SK-N-SH (cell line): ENCODE measurements around the gene MAPK8IP3. TPM values are rescaled to one million over a fixed set of nuclear protein-coding genes. Genes with fewer than 3 reads are reported as not detected.

ENCODE experiments used
- CTCF ChIA-PET: fragments of 300-600, 350-600 bp; formaldehyde crosslinking; extraction: SDS; loops from one replicate; lab custom pipeline; 2021; lab: Yijun Ruan, JAX
- POLR2A ChIA-PET: fragments of 350-600 bp; sonication (Branson Sonifier 250); formaldehyde crosslinking; extraction: SDS; loops from one replicate; lab custom pipeline; 2020; ENCODE audit warnings: antibody characterized with exemption, inconsistent platforms; lab: Yijun Ruan, JAX
- DNase-seq: peaks from one replicate; pipeline ENCODE4 v3.0.0; 2012
- H2AFZ ChIP-seq: fragments of 200-600 bp; sonication (generic); 2 replicates; pipeline ENCODE4 v1.8.1; 2016; ENCODE audit warnings: antibody characterized with exemption, mild to moderate bottlenecking, low read depth
- H3F3A ChIP-seq: fragments of 200-600 bp; sonication (generic); replicated peaks from 2 replicates; pipeline ENCODE3; 2016; ENCODE audit warnings: antibody characterized with exemption, mild to moderate bottlenecking; ENCODE audit not compliant: insufficient read depth
- H3K27ac ChIP-seq, 2 experiments: fragments of 200-500 bp in 1 of 2; fragments of 200-600 bp in 1 of 2; sonication (Bioruptor generic) in 1 of 2; sonication (generic), shearing (Covaris generic) in 1 of 2; 2 replicates each; pipeline versions ENCODE4 v1.5.1 to v1.6.1; 2014 to 2016; ENCODE audit warnings: low read depth in 2 of 2, inconsistent platforms in 1 of 2, low read length in 1 of 2, mild to moderate bottlenecking in 1 of 2, mixed read lengths in 1 of 2
- H3K27me3 ChIP-seq: fragments of 200-600 bp; sonication (generic), shearing (Covaris generic); 2 replicates; pipeline ENCODE4 v1.6.1; 2016; ENCODE audit warnings: mixed run types; ENCODE audit not compliant: insufficient read depth
- H3K36me3 ChIP-seq, 2 experiments: fragments of 200-500 bp in 1 of 2; fragments of 200-600 bp in 1 of 2; sonication (Bioruptor generic) in 1 of 2; sonication (generic) in 1 of 2; replicated peaks in 1 of 2; 2 replicates each; pipeline versions ENCODE3 to v1.5.1; 2014 to 2016; ENCODE audit warnings: low read length in 1 of 2, mild to moderate bottlenecking in 1 of 2; ENCODE audit not compliant: insufficient read depth in 2 of 2, control insufficient read depth in 1 of 2
- H3K4me1 ChIP-seq, 2 experiments: fragments of 200-500 bp in 1 of 2; fragments of 200-600 bp in 1 of 2; sonication (Bioruptor generic) in 1 of 2; sonication (generic), shearing (Covaris generic) in 1 of 2; 2 replicates each; pipeline versions ENCODE4 v1.5.1 to v1.6.1; 2014 to 2016; ENCODE audit warnings: low read depth in 1 of 2, low read length in 1 of 2, mixed run types in 1 of 2; ENCODE audit not compliant: insufficient read depth in 2 of 2, control insufficient read depth in 1 of 2
- H3K4me2 ChIP-seq: fragments of 200-600 bp; sonication (generic), shearing (Covaris generic); 2 replicates; pipeline ENCODE4 v1.6.1; 2017; ENCODE audit warnings: mixed run types
- H3K4me3 ChIP-seq, 2 experiments: fragments of 200-500 bp in 1 of 2; fragments of 200-600 bp in 1 of 2; sonication (Bioruptor generic) in 1 of 2; sonication (generic), shearing (Covaris generic) in 1 of 2; 2 replicates each; pipeline versions ENCODE4 v1.5.1 to v1.8.1; 2014 to 2016; ENCODE audit warnings: low read depth in 2 of 2, inconsistent platforms in 1 of 2, low read length in 1 of 2, mild to moderate bottlenecking in 1 of 2, mixed read lengths in 1 of 2, moderate library complexity in 1 of 2
- H3K79me2 ChIP-seq: fragments of 200-600 bp; sonication (generic); 2 replicates; pipeline ENCODE4 v1.8.1; 2017; ENCODE audit warnings: mild to moderate bottlenecking; ENCODE audit not compliant: insufficient read depth
- H3K9ac ChIP-seq: fragments of 200-600 bp; sonication (generic); 2 replicates; pipeline ENCODE4 v1.6.1; 2017; ENCODE audit warnings: mixed run types
- H3K9me2 ChIP-seq: fragments of 200-600 bp; sonication (generic); 2 replicates; pipeline ENCODE4 v1.6.1; 2017; ENCODE audit warnings: mixed run types
- H3K9me3 ChIP-seq: fragments of 200-600 bp; sonication (generic); 2 replicates; pipeline ENCODE4 v1.6.1; 2017; ENCODE audit warnings: mixed run types, mild to moderate bottlenecking, moderate library complexity
- H4K20me1 ChIP-seq: fragments of 200-600 bp; sonication (generic); 2 replicates; pipeline ENCODE4 v1.6.1; 2017; ENCODE audit warnings: mild to moderate bottlenecking, mixed run types; ENCODE audit not compliant: insufficient read depth
- CHD2 ChIP-seq: fragments of 150-350 bp; IDR thresholded peaks from 2 replicates; pipeline ENCODE4 v1.6.1; 2018; ENCODE audit warnings: low read length; ENCODE audit not compliant: partially characterized antibody
- FOXJ3 ChIP-seq: sonication (generic); formaldehyde crosslinking; IDR thresholded peaks from 2 replicates; pipeline ENCODE4 v1.5.1; 2020; ENCODE audit warnings: mild to moderate bottlenecking, missing genetic modification reagents
- GATA2 ChIP-seq: sonication (generic); formaldehyde crosslinking; IDR thresholded peaks from 2 replicates; pipeline ENCODE4 v1.5.0; 2020; ENCODE audit warnings: mild to moderate bottlenecking, missing genetic modification reagents
- JUND ChIP-seq: IDR thresholded peaks from 2 replicates; pipeline ENCODE4 v1.4.0; 2012
- NFIC ChIP-seq: IDR thresholded peaks from 2 replicates; pipeline ENCODE4 v1.4.0; 2012; ENCODE audit warnings: borderline replicate concordance
- RAD21 ChIP-seq: IDR thresholded peaks from 2 replicates; pipeline ENCODE4 v1.6.1; 2012; ENCODE audit warnings: mild to moderate bottlenecking, low read length
- RCOR1 ChIP-seq: fragments of 150-350 bp; IDR thresholded peaks from 2 replicates; pipeline ENCODE4 v1.6.1; 2017; ENCODE audit warnings: antibody characterized with exemption, low read length
- RFX5 ChIP-seq: IDR thresholded peaks from 2 replicates; pipeline ENCODE4 v1.6.1; 2012; ENCODE audit warnings: mild to moderate bottlenecking, improper control_type of control experiment, low read length
- RXRA ChIP-seq: IDR thresholded peaks from 2 replicates; pipeline ENCODE4 v1.4.0; 2012; ENCODE audit warnings: low read depth, mild to moderate bottlenecking, borderline replicate concordance
- SMC3 ChIP-seq: IDR thresholded peaks from 2 replicates; pipeline ENCODE4 v1.6.1; 2012; ENCODE audit warnings: low read depth, low read length, improper control_type of control experiment
- TCF12 ChIP-seq: IDR thresholded peaks from 2 replicates; pipeline ENCODE4 v1.4.0; 2012
- TEAD4 ChIP-seq: IDR thresholded peaks from 2 replicates; pipeline ENCODE4 v1.4.0; 2012; ENCODE audit warnings: mild to moderate bottlenecking, borderline replicate concordance; ENCODE audit not compliant: insufficient read depth
- YY1 ChIP-seq: IDR thresholded peaks from 2 replicates; pipeline ENCODE4 v1.4.0; 2012; ENCODE audit warnings: low read depth, mild to moderate bottlenecking
- WGBS: methylation state at CpG from one replicate; pipeline ENCODE4 v1.1.6; 2017; ENCODE audit warnings: low lambda C conversion rate; 5-methylcytosine and 5-hydroxymethylcytosine counted together
- polyA plus RNA-seq, 3 experiments: library from polyadenylated mRNA; depleted of rRNA; stranded (reverse); fragments of >200 nt; gene quantifications; 2 replicates each; pipeline ENCODE4 v1.2.3, GENCODE V29; 2012
- TF ChIP-seq, protein P1 (sequence below): fragments of 150-350 bp; IDR thresholded peaks from 2 replicates; pipeline ENCODE4 v1.6.1; 2016; ENCODE audit warnings: mild to moderate bottlenecking, low read depth, low read length
- TF ChIP-seq, protein P2 (sequence below): fragments of 200-600 bp; sonication (generic); IDR thresholded peaks from 2 replicates; pipeline ENCODE4 v1.6.1; 2017; ENCODE audit warnings: antibody characterized with exemption, mild to moderate bottlenecking, moderate library complexity
- TF ChIP-seq, protein P3 (sequence below): IDR thresholded peaks from 2 replicates; pipeline ENCODE4 v1.6.1; 2012; ENCODE audit warnings: mild to moderate bottlenecking, low read depth, low read length, moderate library complexity

Gene MAPK8IP3
- polyA plus RNA-seq, 1 of the 3 experiments (the other 2 are of a cell fraction): 57.3 TPM

DNA sequence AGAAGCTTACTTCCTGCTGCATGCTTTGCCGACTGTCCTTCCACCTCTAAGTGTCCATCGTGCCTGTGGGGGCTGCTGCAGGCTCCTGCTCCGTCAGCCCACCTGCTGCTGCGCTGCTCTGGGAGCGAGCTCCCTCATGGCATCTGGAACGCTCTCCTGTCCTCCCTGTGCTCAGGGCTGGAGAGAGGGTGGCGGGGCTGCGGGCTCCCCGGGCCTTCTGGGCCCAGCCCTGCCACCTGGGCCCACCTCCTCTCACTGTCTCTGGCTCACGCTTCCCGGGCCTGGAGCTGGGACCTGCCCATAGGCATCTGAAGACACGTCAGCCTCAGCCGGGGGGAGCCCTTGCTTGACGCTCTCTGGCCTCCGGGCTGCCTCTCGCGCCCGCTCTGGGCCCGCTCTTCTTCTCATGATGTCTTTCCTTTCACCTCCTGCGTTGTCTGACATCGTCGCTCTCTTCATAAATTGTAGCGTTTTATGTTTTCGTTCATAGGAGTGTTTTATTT is 38.4 kb downstream of the MAPK8IP3 start (continued):
- TF ChIP-seq, protein P1, sequence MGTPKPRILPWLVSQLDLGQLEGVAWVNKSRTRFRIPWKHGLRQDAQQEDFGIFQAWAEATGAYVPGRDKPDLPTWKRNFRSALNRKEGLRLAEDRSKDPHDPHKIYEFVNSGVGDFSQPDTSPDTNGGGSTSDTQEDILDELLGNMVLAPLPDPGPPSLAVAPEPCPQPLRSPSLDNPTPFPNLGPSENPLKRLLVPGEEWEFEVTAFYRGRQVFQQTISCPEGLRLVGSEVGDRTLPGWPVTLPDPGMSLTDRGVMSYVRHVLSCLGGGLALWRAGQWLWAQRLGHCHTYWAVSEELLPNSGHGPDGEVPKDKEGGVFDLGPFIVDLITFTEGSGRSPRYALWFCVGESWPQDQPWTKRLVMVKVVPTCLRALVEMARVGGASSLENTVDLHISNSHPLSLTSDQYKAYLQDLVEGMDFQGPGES: no peak
- TF ChIP-seq FOXJ3: no peak
- TF ChIP-seq NFIC: no peak
- no peak for TF ChIP-seq RXRA
- no peak for TF ChIP-seq TCF12

DNA sequence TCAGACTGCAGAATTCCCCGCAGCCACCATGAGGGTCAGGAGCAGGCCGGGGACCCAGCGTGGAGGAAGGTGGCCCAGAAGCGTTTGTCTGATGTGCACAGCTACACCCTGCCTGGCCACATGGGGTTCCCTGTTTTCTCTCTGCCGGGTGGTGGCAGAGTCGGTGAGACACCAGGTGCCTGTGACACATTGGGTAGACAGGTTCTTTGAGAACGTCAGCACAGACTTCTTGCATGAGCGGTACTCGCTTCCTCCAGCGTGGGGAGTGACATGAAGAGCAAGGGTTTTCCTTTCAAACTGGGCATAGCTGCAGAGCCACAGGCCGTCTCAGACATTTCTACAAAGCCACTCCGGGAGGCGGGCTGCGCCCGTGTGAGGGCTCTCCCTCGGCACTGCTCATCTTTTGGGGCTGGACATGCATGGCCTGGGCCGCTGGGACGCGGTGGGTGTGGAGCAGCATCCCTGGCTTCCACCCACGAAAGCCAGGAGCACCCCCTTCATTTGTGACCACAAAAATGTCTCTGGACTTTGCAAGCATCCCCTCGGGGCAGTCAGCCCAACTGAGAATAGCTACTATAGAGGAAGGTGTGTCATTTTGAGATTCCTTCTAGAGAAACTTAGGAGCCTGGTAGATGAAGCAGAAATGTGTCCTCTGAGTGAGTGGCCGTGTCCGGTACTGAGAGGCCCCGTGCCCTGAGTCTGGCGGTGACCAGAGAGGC is 39.3 kb downstream of the MAPK8IP3 start:
- TF ChIP-seq, protein P2, sequence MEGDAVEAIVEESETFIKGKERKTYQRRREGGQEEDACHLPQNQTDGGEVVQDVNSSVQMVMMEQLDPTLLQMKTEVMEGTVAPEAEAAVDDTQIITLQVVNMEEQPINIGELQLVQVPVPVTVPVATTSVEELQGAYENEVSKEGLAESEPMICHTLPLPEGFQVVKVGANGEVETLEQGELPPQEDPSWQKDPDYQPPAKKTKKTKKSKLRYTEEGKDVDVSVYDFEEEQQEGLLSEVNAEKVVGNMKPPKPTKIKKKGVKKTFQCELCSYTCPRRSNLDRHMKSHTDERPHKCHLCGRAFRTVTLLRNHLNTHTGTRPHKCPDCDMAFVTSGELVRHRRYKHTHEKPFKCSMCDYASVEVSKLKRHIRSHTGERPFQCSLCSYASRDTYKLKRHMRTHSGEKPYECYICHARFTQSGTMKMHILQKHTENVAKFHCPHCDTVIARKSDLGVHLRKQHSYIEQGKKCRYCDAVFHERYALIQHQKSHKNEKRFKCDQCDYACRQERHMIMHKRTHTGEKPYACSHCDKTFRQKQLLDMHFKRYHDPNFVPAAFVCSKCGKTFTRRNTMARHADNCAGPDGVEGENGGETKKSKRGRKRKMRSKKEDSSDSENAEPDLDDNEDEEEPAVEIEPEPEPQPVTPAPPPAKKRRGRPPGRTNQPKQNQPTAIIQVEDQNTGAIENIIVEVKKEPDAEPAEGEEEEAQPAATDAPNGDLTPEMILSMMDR: no peak
- H3K9ac ChIP-seq: no peak overlapping the region
- H3K4me1 ChIP-seq: no peaks in the 10 kb centered on the region
- H3K79me2 ChIP-seq: 0 out of 2 replicates have a peak, but pooled peaks cover 3% of the 10 kb centered on the region
- H3K36me3 ChIP-seq: peaks cover 4 to 63% of the 10 kb centered on the region in 2 experiments
- no peak for DNase-seq
- H3K27ac ChIP-seq: no peak overlapping the region
- H2AFZ ChIP-seq: no peak overlapping the region
- POLR2A ChIA-PET: no interaction called here
- H3K9me3 ChIP-seq: no peaks in the 10 kb centered on the region
- 90% methylated on average over 17 of the region's 25 CpGs for WGBS
- no peaks in the 10 kb centered on the region for H3K27me3 ChIP-seq
- no peak overlapping the region for H3K4me2 ChIP-seq
- H3K9me2 ChIP-seq: no peaks in the 10 kb centered on the region
- no peaks in the 10 kb centered on the region for H3F3A ChIP-seq
- no peaks in the 10 kb centered on the region for H4K20me1 ChIP-seq
- CTCF ChIA-PET: interaction anchor here (0.7 kb wide), 1 partner anchor 21 kb away, joined by 3 read pairs; no protein-coding TSS in a partner anchor
- no peak overlapping the region for H3K4me3 ChIP-seq

DNA sequence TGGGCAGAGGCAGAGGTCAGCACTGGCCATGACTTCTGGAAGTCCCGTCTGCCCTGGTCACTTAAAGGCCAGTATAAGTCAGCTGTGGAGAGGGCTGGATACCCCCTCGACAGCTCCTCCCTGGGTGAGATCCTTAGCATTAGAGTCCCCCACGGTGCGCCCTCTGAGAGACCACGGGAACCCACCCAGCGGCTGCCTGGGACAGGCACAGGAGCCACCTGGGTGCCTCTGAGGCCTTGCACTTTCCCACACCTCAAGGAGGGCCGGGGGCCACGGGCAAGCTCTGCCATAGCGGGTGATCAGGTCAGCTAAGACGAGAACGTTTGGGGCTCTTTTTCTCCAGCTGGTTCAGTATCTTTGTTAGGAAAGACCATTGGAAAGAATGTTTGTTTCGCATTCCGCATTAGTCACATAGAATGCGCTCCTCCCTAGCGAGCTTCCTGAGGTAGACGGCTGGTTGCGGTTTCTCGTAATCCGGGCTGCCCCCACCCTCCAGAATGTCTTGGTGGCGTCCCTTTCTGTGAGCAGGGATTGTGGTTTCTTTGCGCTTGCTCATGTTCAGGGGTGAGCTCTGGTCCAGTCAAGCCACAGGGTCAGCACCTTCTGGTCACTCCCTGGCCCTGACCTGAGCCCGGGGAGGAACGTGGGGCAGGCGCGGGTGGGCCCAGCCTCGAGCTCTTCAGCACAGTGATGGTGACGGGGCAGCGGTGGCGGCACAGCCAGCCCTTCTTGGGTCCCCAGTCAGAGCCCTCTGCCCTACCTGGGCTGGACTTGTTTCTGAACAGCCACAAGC is 40.1 kb downstream of the MAPK8IP3 start:
- H3K27ac ChIP-seq: no peak overlapping the region
- H3K9me2 ChIP-seq: no peaks in the 10 kb centered on the region
- no peaks in the 10 kb centered on the region for H3K9me3 ChIP-seq
- no peaks in the 10 kb centered on the region for H3K79me2 ChIP-seq
- H3K27me3 ChIP-seq: no peaks in the 10 kb centered on the region
- H3K9ac ChIP-seq: no peak overlapping the region
- 94% methylated on average over 12 of the region's 29 CpGs for WGBS
- H3K4me2 ChIP-seq: no peak overlapping the region
- H2AFZ ChIP-seq: no peak overlapping the region
- H4K20me1 ChIP-seq: no peaks in the 10 kb centered on the region
- CTCF ChIA-PET: interaction anchor here (0.7 to 1.0 kb wide), 2 partner anchors 22 to 23 kb away, joined by 3 to 4 read pairs; no protein-coding TSS in a partner anchor
- H3K36me3 ChIP-seq: peaks cover 4 to 59% of the 10 kb centered on the region in 2 experiments
- H3F3A ChIP-seq: no peaks in the 10 kb centered on the region
- H3K4me1 ChIP-seq: no peaks in the 10 kb centered on the region
- POLR2A ChIA-PET: interaction anchor here (0.7 kb wide), 1 partner anchor 10 kb away, joined by 4 read pairs; no protein-coding TSS in a partner anchor
- H3K4me3 ChIP-seq: no peak overlapping the region
- DNase-seq: no peak
- TF ChIP-seq NFIC (no peak), GATA2 (CRISPR knock-in tag) (no peak), YY1 (no peak), RXRA (no peak), RFX5 (no peak), RAD21 (no peak), CHD2 (no peak), JUND (no peak), TEAD4 (no peak), RCOR1 (no peak), SMC3 (no peak), TCF12 (no peak)
- TF ChIP-seq, protein P3, sequence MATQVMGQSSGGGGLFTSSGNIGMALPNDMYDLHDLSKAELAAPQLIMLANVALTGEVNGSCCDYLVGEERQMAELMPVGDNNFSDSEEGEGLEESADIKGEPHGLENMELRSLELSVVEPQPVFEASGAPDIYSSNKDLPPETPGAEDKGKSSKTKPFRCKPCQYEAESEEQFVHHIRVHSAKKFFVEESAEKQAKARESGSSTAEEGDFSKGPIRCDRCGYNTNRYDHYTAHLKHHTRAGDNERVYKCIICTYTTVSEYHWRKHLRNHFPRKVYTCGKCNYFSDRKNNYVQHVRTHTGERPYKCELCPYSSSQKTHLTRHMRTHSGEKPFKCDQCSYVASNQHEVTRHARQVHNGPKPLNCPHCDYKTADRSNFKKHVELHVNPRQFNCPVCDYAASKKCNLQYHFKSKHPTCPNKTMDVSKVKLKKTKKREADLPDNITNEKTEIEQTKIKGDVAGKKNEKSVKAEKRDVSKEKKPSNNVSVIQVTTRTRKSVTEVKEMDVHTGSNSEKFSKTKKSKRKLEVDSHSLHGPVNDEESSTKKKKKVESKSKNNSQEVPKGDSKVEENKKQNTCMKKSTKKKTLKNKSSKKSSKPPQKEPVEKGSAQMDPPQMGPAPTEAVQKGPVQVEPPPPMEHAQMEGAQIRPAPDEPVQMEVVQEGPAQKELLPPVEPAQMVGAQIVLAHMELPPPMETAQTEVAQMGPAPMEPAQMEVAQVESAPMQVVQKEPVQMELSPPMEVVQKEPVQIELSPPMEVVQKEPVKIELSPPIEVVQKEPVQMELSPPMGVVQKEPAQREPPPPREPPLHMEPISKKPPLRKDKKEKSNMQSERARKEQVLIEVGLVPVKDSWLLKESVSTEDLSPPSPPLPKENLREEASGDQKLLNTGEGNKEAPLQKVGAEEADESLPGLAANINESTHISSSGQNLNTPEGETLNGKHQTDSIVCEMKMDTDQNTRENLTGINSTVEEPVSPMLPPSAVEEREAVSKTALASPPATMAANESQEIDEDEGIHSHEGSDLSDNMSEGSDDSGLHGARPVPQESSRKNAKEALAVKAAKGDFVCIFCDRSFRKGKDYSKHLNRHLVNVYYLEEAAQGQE: no peak
